Measurements from ENCODE around the gene PRR33. TPM values are rescaled to one million over a fixed set of nuclear protein-coding genes. Genes with fewer than 3 reads are reported as not detected.

The PRR33 gene
- total and polyA plus RNA-seq, 5 experiments from 2014 or later: 0.06 to 0.15 (median 0.08) TPM; not detected in 2

Small RNAs within 50 kb of the gene (microRNA-seq; reads per million reads assigned to microRNA genes)
- gene MIR4298 (ENCODE audit: borderline microRNAs expressed): not detected
- not detected for gene MIR7847 (ENCODE audit: borderline microRNAs expressed)

Other genes starting within 250 kb of the PRR33 start
- gene KRTAP5-6, start 194.7 kb downstream of the PRR33 start, total RNA-seq: not detected
- not detected for gene KRTAP5-6, start 194.7 kb downstream of the PRR33 start, polyA plus RNA-seq
- 1 to 10 TPM; 2.0 to 4.3 TPM for gene IFITM10, start 141.3 kb downstream of the PRR33 start, total RNA-seq
- gene IFITM10, start 141.3 kb downstream of the PRR33 start, polyA plus RNA-seq: under 1 TPM in 1 of 3 donors, not detected in 2; 0.16 TPM
- 100 to 1,000 TPM; 134 to 142 TPM for gene CTSD, start 128.0 kb downstream of the PRR33 start, total RNA-seq
- 100 to 1,000 TPM; 163 to 203 (median 176) TPM for gene CTSD, start 128.0 kb downstream of the PRR33 start, polyA plus RNA-seq
- gene SYT8, start 56.9 kb downstream of the PRR33 start, total RNA-seq: not detected
- gene SYT8, start 56.9 kb downstream of the PRR33 start, polyA plus RNA-seq: not detected
- not detected for gene TNNI2, start 52.9 kb downstream of the PRR33 start, total RNA-seq
- gene TNNI2, start 52.9 kb downstream of the PRR33 start, polyA plus RNA-seq: not detected
- 100 to 1,000 TPM; 287 to 295 TPM for gene LSP1, start 38.8 kb downstream of the PRR33 start, total RNA-seq
- 100 to 1,000 TPM; 326 to 438 (median 338) TPM for gene LSP1, start 38.8 kb downstream of the PRR33 start, polyA plus RNA-seq
- gene TNNT3, start 27.8 kb upstream of the PRR33 start, total RNA-seq: 10 to 100 TPM; 28.0 to 29.7 TPM
- gene TNNT3, start 27.8 kb upstream of the PRR33 start, polyA plus RNA-seq: under 1 TPM in 1 of 3 donors, not detected in 2; 0.39 TPM
- 10 to 100 TPM; 49.0 to 50.7 TPM for gene MRPL23, start 55.4 kb upstream of the PRR33 start, total RNA-seq
- 10 to 100 TPM; 22.3 to 48.8 (median 29.3) TPM for gene MRPL23, start 55.4 kb upstream of the PRR33 start, polyA plus RNA-seq
- gene H19, start 105.9 kb upstream of the PRR33 start, total RNA-seq: not detected
- not detected for gene H19, start 105.9 kb upstream of the PRR33 start, polyA plus RNA-seq
- not detected for gene IGF2, start 247.5 kb upstream of the PRR33 start, total RNA-seq
- gene IGF2, start 247.5 kb upstream of the PRR33 start, polyA plus RNA-seq: not detected